C1 segment of cervical spinal cord (tissue), 14 donors: ENCODE measurements around the gene KCNC2.

Experiments used
- DNase-seq, 14 donors: peaks; one replicate each; lab custom pipeline; 2025; lab: John Stamatoyannopoulos, UW

Gene KCNC2

DNA sequence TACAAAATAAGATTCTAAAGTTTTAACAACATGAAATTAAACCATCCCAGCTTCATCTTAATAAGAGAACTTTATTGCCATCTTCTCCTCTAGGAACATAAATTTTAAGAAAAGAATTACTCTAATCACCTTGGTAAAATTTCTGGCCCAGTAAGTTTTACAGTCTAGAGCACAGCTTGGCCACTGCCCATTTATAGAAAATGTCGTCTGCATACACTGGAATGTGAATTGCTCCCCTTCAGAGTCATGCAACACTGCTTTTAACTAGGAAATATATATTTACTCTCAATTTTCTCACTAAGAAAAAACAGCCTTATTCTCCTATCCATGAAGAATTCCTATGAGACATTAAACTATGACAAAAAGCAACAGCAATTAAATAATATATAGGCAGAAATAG, 48.2 kb downstream of the KCNC2 start:
- no peak for DNase-seq

- DNase-seq, result no peak
Measured at GRCh38 chr12:75157385-75157784, 52.3 kb downstream of the KCNC2 start.

GRCh38 chr12:75155962-75156361, 53.7 kb downstream of the KCNC2 start:
- no peak for DNase-seq

- no peak for DNase-seq
Measured at GRCh38 chr12:75154388-75154787, 55.3 kb downstream of the KCNC2 start.

DNA sequence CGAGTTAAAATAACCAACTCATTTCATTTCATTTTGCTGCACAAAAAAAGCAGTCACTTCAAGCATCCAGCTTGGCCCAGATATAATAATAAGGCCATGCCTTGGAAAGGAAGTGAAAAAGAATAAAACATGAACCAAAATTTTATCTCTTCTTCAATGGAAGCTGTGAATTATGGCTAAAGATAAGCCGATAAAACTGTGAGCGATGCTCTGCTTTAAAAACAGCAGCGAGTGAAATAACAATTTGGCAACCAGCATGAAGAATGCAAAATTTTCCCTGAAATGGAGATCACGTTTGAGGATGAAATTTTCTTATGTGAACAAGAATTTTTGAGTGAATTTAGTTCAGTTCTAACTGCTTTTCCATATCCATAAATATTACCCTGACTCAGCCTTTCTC, 70.4 kb downstream of the KCNC2 start:
- no peak for DNase-seq

DNA sequence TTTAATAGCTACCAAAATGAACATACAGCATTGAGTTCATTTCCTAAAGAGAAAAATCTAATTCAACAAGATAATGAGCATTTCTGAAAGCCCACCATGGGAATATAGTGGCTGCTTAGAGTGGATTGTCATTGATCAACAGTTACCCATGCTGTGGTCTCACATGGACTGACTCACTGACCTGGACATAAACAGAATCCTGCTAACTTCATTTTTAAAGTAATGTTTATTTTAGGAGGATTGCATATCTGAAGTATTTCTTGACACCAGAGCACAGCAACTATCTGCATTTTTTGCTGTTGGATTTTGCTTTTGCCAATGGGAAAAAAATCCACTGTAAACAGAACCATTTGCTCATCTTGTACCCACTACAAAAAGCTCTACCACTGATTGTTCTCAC, 71.7 kb downstream of the KCNC2 start:
- DNase-seq, result no peak

GRCh38 chr12:75135026-75135425, 74.6 kb downstream of the KCNC2 start:
- no peak for DNase-seq

DNA sequence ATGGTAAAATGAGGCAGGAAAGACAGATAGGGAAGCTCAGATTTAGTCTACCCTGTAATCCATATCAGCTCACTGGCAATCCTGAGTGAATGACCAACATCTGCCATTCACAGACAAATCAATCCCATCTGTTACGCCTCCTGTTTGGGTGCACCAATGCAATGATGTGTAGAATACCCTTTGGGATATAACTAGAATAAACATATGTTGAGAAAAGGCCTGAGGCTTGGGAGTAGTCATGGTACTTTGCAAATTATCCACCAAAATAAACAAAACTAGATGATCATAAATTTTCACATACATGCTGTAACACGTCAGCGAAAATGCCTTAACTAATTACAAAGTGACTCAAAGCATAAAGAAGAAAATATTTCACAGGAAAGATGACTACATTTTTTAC, 78.8 kb downstream of the KCNC2 start:
- DNase-seq, result no peak

GRCh38 chr12:75129275-75129674, 80.4 kb downstream of the KCNC2 start:
- no peak for DNase-seq

DNA sequence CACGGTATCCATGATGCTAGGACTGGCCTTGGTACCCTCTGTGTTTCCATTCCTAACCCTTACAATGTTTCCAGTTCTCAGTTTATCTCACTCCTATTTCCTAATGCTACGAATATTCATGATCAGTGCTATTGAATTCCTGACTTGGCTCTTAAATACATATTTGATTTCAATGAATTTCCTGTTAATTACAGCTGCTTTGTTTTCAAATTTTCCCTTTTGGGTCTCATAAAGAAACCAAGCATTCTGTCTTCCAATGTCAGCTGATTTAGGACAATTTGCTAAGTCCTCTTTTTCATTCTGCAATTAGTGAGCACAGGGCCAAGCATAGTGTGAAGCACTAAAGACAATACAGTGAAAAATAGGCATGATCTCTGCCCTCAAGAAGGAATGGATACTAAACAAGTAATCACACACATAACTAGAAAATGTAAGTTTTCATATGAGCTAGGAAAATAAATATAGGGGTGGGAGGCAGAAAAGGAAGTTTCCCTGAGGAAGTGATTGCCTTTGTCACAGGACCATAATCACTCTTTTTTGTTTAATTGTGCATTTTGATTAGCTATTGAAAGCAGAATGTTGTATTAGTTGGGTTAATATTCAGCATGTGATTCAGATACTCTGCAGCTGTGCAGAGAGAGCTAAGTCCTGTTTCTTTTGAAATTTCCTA, 88.5 kb downstream of the KCNC2 start:
- DNase-seq, result no peak

DNA sequence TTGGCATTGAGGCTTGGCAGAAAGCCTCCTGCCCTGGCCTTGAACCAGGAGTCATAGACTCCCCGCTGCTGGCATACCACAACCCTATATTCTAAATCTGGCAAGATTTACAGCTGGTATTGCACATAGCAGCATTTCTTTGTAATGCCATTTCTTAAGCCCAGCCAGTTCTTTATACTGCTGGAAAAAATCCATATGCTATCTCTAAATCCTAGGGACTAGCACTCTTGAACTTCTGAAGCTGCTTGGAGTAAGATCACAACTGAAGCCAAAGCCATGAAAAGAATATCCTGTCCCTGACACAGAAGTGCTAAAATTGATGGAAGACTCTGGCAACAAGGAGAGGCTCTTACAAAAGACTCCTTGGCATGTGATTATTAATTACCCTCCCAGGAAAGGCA, 89.3 kb downstream of the KCNC2 start:
- DNase-seq, result no peak

- peak in 1 of 14 donors; percentile 6 for DNase-seq
Measured at GRCh38 chr12:75116646-75117198, 92.9 kb downstream of the KCNC2 start.

- no peak for DNase-seq
Measured at GRCh38 chr12:75115748-75116147, 93.9 kb downstream of the KCNC2 start.

GRCh38 chr12:75103822-75104221, 105.8 kb downstream of the KCNC2 start:
- DNase-seq, result no peak

DNA sequence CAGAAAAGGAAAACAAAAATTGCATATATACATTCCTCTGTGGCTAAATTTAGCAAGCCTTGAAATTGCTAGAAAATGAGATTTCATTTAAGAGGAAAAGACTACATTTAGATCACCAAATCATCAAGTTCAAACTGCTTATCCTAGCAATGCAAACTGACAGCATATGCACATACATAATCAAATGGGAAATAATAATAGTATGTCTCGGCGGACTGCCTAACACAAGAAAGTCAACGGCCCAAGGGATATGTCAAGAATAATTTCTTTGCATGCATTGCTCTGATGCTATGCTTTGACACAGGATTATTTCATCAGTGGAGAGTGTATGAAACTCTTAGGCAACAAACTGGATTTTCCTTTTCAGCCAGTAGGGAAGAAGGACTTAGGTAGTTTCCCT, 107.9 kb downstream of the KCNC2 start:
- DNase-seq, result no peak

DNA sequence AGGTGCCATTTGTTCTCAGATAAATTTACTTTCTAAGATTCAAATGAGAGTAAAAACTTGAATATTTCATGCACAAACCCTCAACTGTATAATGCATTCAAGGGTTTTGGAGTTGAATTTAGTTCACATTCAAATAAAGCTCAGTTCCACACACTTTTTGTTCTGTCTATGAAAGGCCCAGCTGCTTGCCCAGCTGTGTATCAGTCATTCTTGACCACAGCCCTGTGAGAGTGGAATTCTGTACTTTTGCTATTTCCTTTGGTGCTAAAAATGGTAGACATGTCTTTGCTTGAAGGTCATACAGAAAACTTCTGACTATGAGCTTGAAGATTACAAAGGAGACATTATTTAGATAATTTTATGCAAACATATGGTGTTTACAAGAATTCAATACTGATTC, 110.4 kb downstream of the KCNC2 start:
- no peak for DNase-seq

- DNase-seq, result no peak
Measured at GRCh38 chr12:75097003-75097402, 112.6 kb downstream of the KCNC2 start.

GRCh38 chr12:75087654-75088053, 122.0 kb downstream of the KCNC2 start:
- DNase-seq, result peak in 1 of 14 donors; percentile 13

GRCh38 chr12:75086091-75087038, 123.3 kb downstream of the KCNC2 start:
- peak in 1 of 14 donors; percentile 44 for DNase-seq

DNA sequence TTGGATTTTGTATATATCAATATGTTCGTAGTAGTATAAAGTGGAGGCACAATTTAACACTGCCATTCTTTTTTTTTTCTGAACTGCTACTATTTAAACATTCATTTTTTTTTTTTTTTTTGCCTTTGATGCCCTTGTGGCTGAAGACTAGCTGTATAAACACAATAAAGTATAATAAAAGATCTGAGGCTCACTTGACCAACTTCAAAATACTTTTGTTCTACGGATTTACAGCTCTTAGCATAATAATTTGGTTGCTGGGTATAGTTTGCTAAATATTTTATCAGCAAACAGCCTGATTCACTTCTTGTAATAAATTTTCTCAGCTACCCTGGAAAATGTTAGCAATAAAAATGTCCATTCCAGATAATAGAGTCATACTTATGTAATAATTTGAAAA, 128.3 kb downstream of the KCNC2 start:
- no peak for DNase-seq

DNA sequence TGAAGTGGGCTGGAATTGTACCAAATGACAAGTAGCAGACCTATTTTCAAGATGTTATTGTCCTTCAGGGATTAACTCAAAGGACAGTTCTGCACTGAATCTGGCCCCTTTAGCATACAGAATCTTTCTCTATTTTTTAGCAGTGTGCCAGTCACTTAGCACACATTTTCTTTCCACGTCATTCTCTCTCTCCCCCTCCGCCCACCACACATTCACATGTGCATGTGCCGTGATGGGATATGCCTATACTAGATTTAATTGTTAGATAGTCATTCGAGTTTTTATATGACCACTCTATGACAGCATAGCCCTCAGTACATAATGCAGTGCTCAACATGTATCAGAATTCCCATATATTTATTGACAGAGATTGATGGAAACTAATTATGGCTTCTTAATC, 129.1 kb downstream of the KCNC2 start:
- no peak for DNase-seq

DNA sequence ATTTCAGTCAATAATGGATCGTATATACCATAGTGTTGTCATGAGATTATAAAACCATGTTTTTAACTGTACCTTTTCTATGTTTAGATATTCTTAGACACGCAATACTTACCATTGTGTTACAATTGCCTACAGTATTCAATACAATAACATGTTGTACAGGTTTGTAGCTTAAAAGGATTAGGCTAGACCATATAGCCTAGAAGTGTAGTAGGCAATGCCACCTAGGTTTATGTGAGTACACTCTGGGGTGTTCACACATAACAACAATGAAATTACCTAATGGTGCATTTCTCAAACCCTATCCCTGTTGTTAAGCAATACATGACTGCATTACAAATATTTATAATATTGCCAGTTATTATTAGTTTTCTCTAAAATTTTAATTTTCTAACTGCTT, 144.2 kb downstream of the KCNC2 start:
- DNase-seq, result no peak

GRCh38 chr12:75062691-75063090, 146.9 kb downstream of the KCNC2 start:
- no peak for DNase-seq
